ENCODE results near the gene GLG1.
"Not testable (repeated sequence)": the region's sequence is repeated elsewhere in the genome, so short reads cannot be mapped to it uniquely, and the experiment has no call there.

Gene GLG1

GRCh38 chr16:74518934-74519333, 88.0 kb downstream of the GLG1 start:
- H3K9ac ChIP-seq (ENCODE audit: low read length in 5 of 5); H3K27ac ChIP-seq (ENCODE audit: low read depth, low read length); H3K9me3 ChIP-seq (ENCODE audit: control insufficient read depth in 5 of 5, low read length in 5 of 5); H3K4me1 ChIP-seq (ENCODE audit: control insufficient read depth in 5 of 5, insufficient read depth in 5 of 5, low read length in 5 of 5); H3K36me3 ChIP-seq (ENCODE audit: control insufficient read depth in 5 of 5, insufficient read depth in 5 of 5, low read length in 5 of 5); H3K4me3 ChIP-seq (ENCODE audit: low read depth in 1 of 5, low read length in 5 of 5); H3K27me3 ChIP-seq (ENCODE audit: control insufficient read depth in 5 of 5, insufficient read depth in 4 of 5, low read length in 5 of 5): not testable (repeated sequence)

- Histone ChIP-seq H3K4me3 (ENCODE audit: low read depth in 1 of 5, low read length in 5 of 5) (no peak overlapping the region), H3K9me3 (ENCODE audit: control insufficient read depth in 5 of 5, low read length in 5 of 5) (no peaks in the 10 kb centered on the region), H3K36me3 (ENCODE audit: control insufficient read depth in 5 of 5, insufficient read depth in 5 of 5, low read length in 5 of 5) (peaks cover 2 to 12% (median 5%) of the 10 kb centered on the region in 5 donors), H3K9ac (ENCODE audit: low read length in 5 of 5) (no peak overlapping the region), H3K27ac (ENCODE audit: low read depth, low read length) (no peak overlapping the region), H3K27me3 (ENCODE audit: control insufficient read depth in 5 of 5, insufficient read depth in 4 of 5, low read length in 5 of 5) (no peaks in the 10 kb centered on the region), H3K4me1 (ENCODE audit: control insufficient read depth in 5 of 5, insufficient read depth in 5 of 5, low read length in 5 of 5) (no peaks in the 10 kb centered on the region)
These were observed 95.0 kb downstream of the GLG1 start for GRCh38 chr16:74511961-74512360.

GRCh38 chr16:74505011-74505410, 101.9 kb downstream of the GLG1 start:
- Histone ChIP-seq H3K9me3 (ENCODE audit: control insufficient read depth in 5 of 5, low read length in 5 of 5) (no peaks in the 10 kb centered on the region), H3K9ac (ENCODE audit: low read length in 5 of 5) (no peak overlapping the region), H3K27ac (ENCODE audit: low read depth, low read length) (no peak overlapping the region), H3K27me3 (ENCODE audit: control insufficient read depth in 5 of 5, insufficient read depth in 4 of 5, low read length in 5 of 5) (no peaks in the 10 kb centered on the region), H3K36me3 (ENCODE audit: control insufficient read depth in 5 of 5, insufficient read depth in 5 of 5, low read length in 5 of 5) (peaks cover 17 to 26% (median 21%) of the 10 kb centered on the region in 5 donors), H3K4me1 (ENCODE audit: control insufficient read depth in 5 of 5, insufficient read depth in 5 of 5, low read length in 5 of 5) (no peaks in the 10 kb centered on the region), H3K4me3 (ENCODE audit: low read depth in 1 of 5, low read length in 5 of 5) (no peak overlapping the region)

GRCh38 chr16:74503412-74503811, 103.5 kb downstream of the GLG1 start:
- Histone ChIP-seq H3K27ac (ENCODE audit: low read depth, low read length) (no peak overlapping the region), H3K9me3 (ENCODE audit: control insufficient read depth in 5 of 5, low read length in 5 of 5) (no peaks in the 10 kb centered on the region), H3K27me3 (ENCODE audit: control insufficient read depth in 5 of 5, insufficient read depth in 4 of 5, low read length in 5 of 5) (no peaks in the 10 kb centered on the region), H3K4me1 (ENCODE audit: control insufficient read depth in 5 of 5, insufficient read depth in 5 of 5, low read length in 5 of 5) (no peaks in the 10 kb centered on the region), H3K36me3 (ENCODE audit: control insufficient read depth in 5 of 5, insufficient read depth in 5 of 5, low read length in 5 of 5) (peaks cover 16 to 25% (median 22%) of the 10 kb centered on the region in 5 donors), H3K9ac (ENCODE audit: low read length in 5 of 5) (no peak overlapping the region), H3K4me3 (ENCODE audit: low read depth in 1 of 5, low read length in 5 of 5) (no peak overlapping the region)

- Histone ChIP-seq H3K36me3 (ENCODE audit: control insufficient read depth in 5 of 5, insufficient read depth in 5 of 5, low read length in 5 of 5) (peaks cover 13 to 20% (median 16%) of the 10 kb centered on the region in 5 donors), H3K27me3 (ENCODE audit: control insufficient read depth in 5 of 5, insufficient read depth in 4 of 5, low read length in 5 of 5) (no peaks in the 10 kb centered on the region), H3K9ac (ENCODE audit: low read length in 5 of 5) (no peak overlapping the region), H3K27ac (ENCODE audit: low read depth, low read length) (no peak overlapping the region), H3K9me3 (ENCODE audit: control insufficient read depth in 5 of 5, low read length in 5 of 5) (no peaks in the 10 kb centered on the region), H3K4me1 (ENCODE audit: control insufficient read depth in 5 of 5, insufficient read depth in 5 of 5, low read length in 5 of 5) (no peaks in the 10 kb centered on the region), H3K4me3 (ENCODE audit: low read depth in 1 of 5, low read length in 5 of 5) (no peak overlapping the region)
These were observed 105.1 kb downstream of the GLG1 start for GRCh38 chr16:74501484-74502478.

GRCh38 chr16:74500907-74501306, 106.0 kb downstream of the GLG1 start:
- Histone ChIP-seq H3K27ac (ENCODE audit: low read depth, low read length) (no peak overlapping the region), H3K36me3 (ENCODE audit: control insufficient read depth in 5 of 5, insufficient read depth in 5 of 5, low read length in 5 of 5) (peaks cover 9 to 23% (median 18%) of the 10 kb centered on the region in 5 donors), H3K9me3 (ENCODE audit: control insufficient read depth in 5 of 5, low read length in 5 of 5) (no peaks in the 10 kb centered on the region), H3K9ac (ENCODE audit: low read length in 5 of 5) (no peak overlapping the region), H3K4me1 (ENCODE audit: control insufficient read depth in 5 of 5, insufficient read depth in 5 of 5, low read length in 5 of 5) (no peaks in the 10 kb centered on the region), H3K27me3 (ENCODE audit: control insufficient read depth in 5 of 5, insufficient read depth in 4 of 5, low read length in 5 of 5) (no peaks in the 10 kb centered on the region), H3K4me3 (ENCODE audit: low read depth in 1 of 5, low read length in 5 of 5) (no peak overlapping the region)

GRCh38 chr16:74499114-74499513, 107.8 kb downstream of the GLG1 start:
- Histone ChIP-seq H3K9me3 (ENCODE audit: control insufficient read depth in 5 of 5, low read length in 5 of 5) (no peaks in the 10 kb centered on the region), H3K27ac (ENCODE audit: low read depth, low read length) (no peak overlapping the region), H3K4me3 (ENCODE audit: low read depth in 1 of 5, low read length in 5 of 5) (no peak overlapping the region), H3K36me3 (ENCODE audit: control insufficient read depth in 5 of 5, insufficient read depth in 5 of 5, low read length in 5 of 5) (peaks cover 15 to 35% (median 25%) of the 10 kb centered on the region in 5 donors), H3K9ac (ENCODE audit: low read length in 5 of 5) (no peak overlapping the region), H3K4me1 (ENCODE audit: control insufficient read depth in 5 of 5, insufficient read depth in 5 of 5, low read length in 5 of 5) (no peaks in the 10 kb centered on the region), H3K27me3 (ENCODE audit: control insufficient read depth in 5 of 5, insufficient read depth in 4 of 5, low read length in 5 of 5) (no peaks in the 10 kb centered on the region)

- peaks cover 17 to 37% (median 22%) of the 10 kb centered on the region in 5 donors for H3K36me3 ChIP-seq (ENCODE audit: control insufficient read depth in 5 of 5, insufficient read depth in 5 of 5, low read length in 5 of 5)
- H3K9me3 ChIP-seq (ENCODE audit: control insufficient read depth in 5 of 5, low read length in 5 of 5): no peaks in the 10 kb centered on the region
- H3K27ac ChIP-seq (ENCODE audit: low read depth, low read length): no peak overlapping the region
- no peak overlapping the region for H3K4me3 ChIP-seq (ENCODE audit: low read depth in 1 of 5, low read length in 5 of 5)
- no peak overlapping the region for H3K9ac ChIP-seq (ENCODE audit: low read length in 5 of 5)
- no peaks in the 10 kb centered on the region for H3K4me1 ChIP-seq (ENCODE audit: control insufficient read depth in 5 of 5, insufficient read depth in 5 of 5, low read length in 5 of 5)
- H3K27me3 ChIP-seq (ENCODE audit: control insufficient read depth in 5 of 5, insufficient read depth in 4 of 5, low read length in 5 of 5): no peaks in the 10 kb centered on the region
These were observed 109.2 kb downstream of the GLG1 start for GRCh38 chr16:74497761-74498160.

- Histone ChIP-seq H3K4me3 (ENCODE audit: low read depth in 1 of 5, low read length in 5 of 5) (no peak overlapping the region), H3K36me3 (ENCODE audit: control insufficient read depth in 5 of 5, insufficient read depth in 5 of 5, low read length in 5 of 5) (peaks cover 13 to 41% (median 18%) of the 10 kb centered on the region in 5 donors), H3K9ac (ENCODE audit: low read length in 5 of 5) (no peak overlapping the region), H3K27ac (ENCODE audit: low read depth, low read length) (no peak overlapping the region), H3K9me3 (ENCODE audit: control insufficient read depth in 5 of 5, low read length in 5 of 5) (no peaks in the 10 kb centered on the region), H3K4me1 (ENCODE audit: control insufficient read depth in 5 of 5, insufficient read depth in 5 of 5, low read length in 5 of 5) (peaks cover 0 to 4% (median 0%) of the 10 kb centered on the region in 5 donors), H3K27me3 (ENCODE audit: control insufficient read depth in 5 of 5, insufficient read depth in 4 of 5, low read length in 5 of 5) (no peaks in the 10 kb centered on the region)
These were observed 110.9 kb downstream of the GLG1 start for GRCh38 chr16:74496054-74496453.

GRCh38 chr16:74492976-74493375, 113.9 kb downstream of the GLG1 start:
- H3K27ac ChIP-seq (ENCODE audit: low read depth, low read length): no peak overlapping the region
- peaks cover 0 to 4% (median 0%) of the 10 kb centered on the region in 5 donors for H3K4me1 ChIP-seq (ENCODE audit: control insufficient read depth in 5 of 5, insufficient read depth in 5 of 5, low read length in 5 of 5)
- peaks cover 22 to 57% (median 37%) of the 10 kb centered on the region in 5 donors for H3K36me3 ChIP-seq (ENCODE audit: control insufficient read depth in 5 of 5, insufficient read depth in 5 of 5, low read length in 5 of 5)
- H3K4me3 ChIP-seq (ENCODE audit: low read depth in 1 of 5, low read length in 5 of 5): no peak overlapping the region
- H3K9ac ChIP-seq (ENCODE audit: low read length in 5 of 5): no peak overlapping the region
- H3K27me3 ChIP-seq (ENCODE audit: control insufficient read depth in 5 of 5, insufficient read depth in 4 of 5, low read length in 5 of 5): no peaks in the 10 kb centered on the region
- no peaks in the 10 kb centered on the region for H3K9me3 ChIP-seq (ENCODE audit: control insufficient read depth in 5 of 5, low read length in 5 of 5)
